ENCODE data around the gene INTS14. TPM values are rescaled to one million over a fixed set of nuclear protein-coding genes. Genes with fewer than 3 reads are reported as not detected.

INTS14 gene
- total RNA-seq, 1 donor from 2014 or later: 22.3 TPM

GRCh38 chr15:65533057-65533756 is 77.7 kb downstream of the INTS14 start:
- no peak for DNase-seq (ENCODE audit: low read depth)

- no peak for DNase-seq (ENCODE audit: low read depth)
These were observed 78.2 kb downstream of the INTS14 start for GRCh38 chr15:65532738-65533051.

- peak; percentile 84 for DNase-seq (ENCODE audit: low read depth)
These were observed 80.4 kb downstream of the INTS14 start, which contains the start of gene HACD3 for GRCh38 chr15:65530318-65531111. Gene HACD3, plus strand, starts transcription at chr15:65530463. Its CDS starts 169 bp downstream, at chr15:65530632.

GRCh38 chr15:65529762-65530317 is 81.1 kb downstream of the INTS14 start:
- DNase-seq (ENCODE audit: low read depth): no peak

Other genes starting within 250 kb of the INTS14 start
- 0.08 and 0.31 TPM in 2 replicates for gene IGDCC3, start 233.1 kb downstream of the INTS14 start, total RNA-seq
- gene IGDCC4, start 188.2 kb downstream of the INTS14 start, total RNA-seq: 24.9 and 28.9 TPM in 2 replicates
- 43.0 and 50.9 TPM in 2 replicates for gene DPP8, start 93.4 kb downstream of the INTS14 start, total RNA-seq
- gene HACD3, start 80.7 kb downstream of the INTS14 start, total RNA-seq: 48.7 and 50.8 TPM in 2 replicates
- gene SLC24A1, start 10.8 kb upstream of the INTS14 start, total RNA-seq: 3.4 and 6.9 TPM in 2 replicates
- 11.0 and 26.0 TPM in 2 replicates for gene DENND4A, start 181.2 kb upstream of the INTS14 start, total RNA-seq